Liver (tissue), 9 donors: ENCODE results near the gene ROBO2. TPM values are rescaled to one million over a fixed set of nuclear protein-coding genes. Genes with fewer than 3 reads are reported as not detected.

Experiments used
- DNase-seq: peaks from one replicate; pipeline ENCODE4 v3.0.0-alpha.2; 2017; ENCODE audit warnings: low spot score
- H3K27ac ChIP-seq, 2 donors: one replicate each; pipeline ENCODE4 v1.7.0; 2013; ENCODE audit warnings: inconsistent platforms in 2 of 2, low read length in 2 of 2, control low read depth in 1 of 2, low read depth in 1 of 2, mild to moderate bottlenecking in 1 of 2
- H3K27me3 ChIP-seq, 4 donors: one replicate each; pipeline versions ENCODE4 v1.6.1 to v1.7.0; 2013; ENCODE audit warnings: low read length in 3 of 4, inconsistent platforms in 1 of 4, mild to moderate bottlenecking in 1 of 4, moderate library complexity in 1 of 4; ENCODE audit not compliant: control insufficient read depth in 4 of 4, insufficient read depth in 4 of 4
- H3K36me3 ChIP-seq, 4 donors: one replicate each; pipeline versions ENCODE4 v1.6.1 to v1.7.0; 2013; ENCODE audit warnings: low read length in 3 of 4, mild to moderate bottlenecking in 3 of 4, low read depth in 1 of 4, moderate library complexity in 1 of 4; ENCODE audit not compliant: control insufficient read depth in 4 of 4, insufficient read depth in 3 of 4
- H3K4me1 ChIP-seq, 4 donors: one replicate each; pipeline versions ENCODE4 v1.6.1 to v1.7.0; 2013; ENCODE audit warnings: low read length in 3 of 4, mild to moderate bottlenecking in 3 of 4, moderate library complexity in 1 of 4; ENCODE audit not compliant: control insufficient read depth in 4 of 4, insufficient read depth in 4 of 4
- H3K4me3 ChIP-seq, 3 donors: one replicate each; pipeline versions ENCODE4 v1.6.1 to v1.7.0; 2013; ENCODE audit warnings: low read length in 3 of 3, control low read depth in 1 of 3, low read depth in 1 of 3, mild to moderate bottlenecking in 1 of 3
- H3K9ac ChIP-seq, 2 donors: one replicate each; pipeline ENCODE4 v1.7.0; 2013; ENCODE audit warnings: low read length in 2 of 2, mild to moderate bottlenecking in 2 of 2, moderate library complexity in 2 of 2, control low read depth in 1 of 2, low read depth in 1 of 2
- H3K9me3 ChIP-seq, 4 donors: one replicate each; pipeline versions ENCODE4 v1.6.1 to v1.7.0; 2013; ENCODE audit warnings: low read length in 3 of 4; ENCODE audit not compliant: control insufficient read depth in 4 of 4
- CTCF ChIP-seq: fragments of 150-350 bp; IDR thresholded peaks from 2 replicates; pipeline ENCODE4 v1.5.1; 2017; ENCODE audit warnings: improper control_type of control experiment, low read depth, low read length; ENCODE audit not compliant: missing input control
- EGR1 ChIP-seq, 2 donors: IDR thresholded peaks; 2 replicates each; pipeline ENCODE4 v1.6.1; 2016 to 2018; ENCODE audit warnings: antibody characterized with exemption in 2 of 2, low read depth in 2 of 2
- FOXA2 ChIP-seq: IDR thresholded peaks from 2 replicates; pipeline ENCODE4 v1.6.1; 2016; ENCODE audit warnings: antibody characterized with exemption
- GABPA ChIP-seq, 2 donors: IDR thresholded peaks in 1 of 2; conservative IDR thresholded peaks in 1 of 2; 2 replicates each; pipeline ENCODE4 v1.6.1; 2016; ENCODE audit warnings: antibody characterized with exemption in 2 of 2, mild to moderate bottlenecking in 1 of 2, moderate library complexity in 1 of 2
- HNF4G ChIP-seq: IDR thresholded peaks from 2 replicates; pipeline ENCODE4 v1.6.1; 2016; ENCODE audit warnings: antibody characterized with exemption
- MAX ChIP-seq: IDR thresholded peaks from 2 replicates; pipeline ENCODE4 v1.6.1; 2016; ENCODE audit warnings: antibody characterized with exemption
- RAD21 ChIP-seq, 2 donors: IDR thresholded peaks; 2 replicates each; pipeline ENCODE4 v1.6.1; 2016; ENCODE audit warnings: antibody characterized with exemption in 2 of 2, mild to moderate bottlenecking in 2 of 2
- REST ChIP-seq: IDR thresholded peaks from 2 replicates; pipeline ENCODE4 v1.6.1; 2016; ENCODE audit warnings: antibody characterized with exemption, mild to moderate bottlenecking
- RXRA ChIP-seq, 2 donors: IDR thresholded peaks; 2 replicates each; pipeline ENCODE4 v1.6.1; 2017 to 2018; ENCODE audit warnings: antibody characterized with exemption in 2 of 2, mild to moderate bottlenecking in 1 of 2
- YY1 ChIP-seq: IDR thresholded peaks from 2 replicates; pipeline ENCODE4 v1.6.1; 2016; ENCODE audit warnings: antibody characterized with exemption, mild to moderate bottlenecking
- ZBTB33 ChIP-seq: IDR thresholded peaks from 2 replicates; pipeline ENCODE4 v1.6.1; 2016; ENCODE audit warnings: antibody characterized with exemption
- WGBS: extraction: QIAGEN DNeasy Blood & Tissue Kit; methylation state at CpG from one replicate; pipeline ENCODE4 v1.1.7; 2013; 5-methylcytosine and 5-hydroxymethylcytosine counted together
- polyA plus RNA-seq, 2 donors: library from polyadenylated mRNA; stranded (reverse) in 1 of 2; unstranded in 1 of 2; fragments of 200-250 nt in 1 of 2; fragments of >200 nt in 1 of 2; fragmentation: Nextera tagmentation in 1 of 2; extraction: Ambion mirVana in 1 of 2; gene quantifications; one replicate each; pipeline versions ENCODE4 v1.2.1 to v1.2.3, GENCODE V29; 2013 to 2015
- total RNA-seq, 2 donors: library from RNA; depleted of rRNA; stranded (reverse); fragments of >200 nt; gene quantifications; one replicate each; pipeline ENCODE4 v1.2.3, GENCODE V29; 2014
- donor health status: healthy.
- donor health status: healthy.
- donor health status: healthy.
- donor health status: healthy.
- donor health status: healthy.

Gene ROBO2
- total and polyA plus RNA-seq, 4 donors: 0.22 to 19.4 (median 1.1) TPM

- Histone ChIP-seq H3K4me3 (no peak overlapping the region), H3K4me1 (no peaks in the 10 kb centered on the region), H3K36me3 (no peaks in the 10 kb centered on the region), H3K9me3 (peaks cover 2 to 19% (median 6%) of the 10 kb centered on the region in 4 donors), H3K27ac (no peak overlapping the region), H3K9ac (no peak overlapping the region), H3K27me3 (no peaks in the 10 kb centered on the region)
- TF ChIP-seq MAX (no peak), REST (no peak), CTCF (no peak), ZBTB33 (no peak), FOXA2 (no peak), EGR1 (IDR thresholded peaks at IDR 0.05; ENCODE audit: low read depth in 2 of 2) (no peak), HNF4G (no peak), YY1 (no peak)
- no peak for DNase-seq
These were observed 644.2 kb downstream of the ROBO2 start for GRCh38 chr3:77684115-77684514.

- DNase-seq: no peak
- H3K9me3 ChIP-seq: peaks cover 2 to 17% (median 6%) of the 10 kb centered on the region in 4 donors
- WGBS: 64% methylated on average over 3 of the region's 3 CpGs
- H3K27me3 ChIP-seq: no peaks in the 10 kb centered on the region
- TF ChIP-seq RXRA (IDR thresholded peaks at IDR 0.05) (no peak), RAD21 (IDR thresholded peaks at IDR 0.05) (no peak), GABPA (IDR thresholded peaks at IDR 0.05 in 1 of 2, conservative IDR thresholded peaks at IDR 0.05 in 1 of 2) (no peak), REST (no peak)
- H3K9ac ChIP-seq: no peak overlapping the region
- H3K4me3 ChIP-seq: no peak overlapping the region
- no peaks in the 10 kb centered on the region for H3K4me1 ChIP-seq
- H3K27ac ChIP-seq: no peak overlapping the region
- no peaks in the 10 kb centered on the region for H3K36me3 ChIP-seq
These were observed 645.8 kb downstream of the ROBO2 start for GRCh38 chr3:77685713-77686112.
